Ovary (tissue), 9 donors: ENCODE measurements around the gene NFATC3. TPM values are rescaled to one million over a fixed set of nuclear protein-coding genes. Genes with fewer than 3 reads are reported as not detected.

ENCODE experiments used
- DNase-seq, 5 donors: peaks; one replicate each; pipeline ENCODE4 v3.0.0-alpha.2; 2019 to 2020
- H3K27ac ChIP-seq, 2 donors: fragments of 200-600 bp; one replicate each; pipeline versions ENCODE4 v1.5.1 to v1.8.0; 2019 to 2022
- H3K27me3 ChIP-seq: fragments of 200-600 bp; one replicate; pipeline ENCODE4 v1.8.0; 2022
- H3K36me3 ChIP-seq: fragments of 200-600 bp; sonication (generic); one replicate; pipeline ENCODE4 v1.5.1; 2019
- H3K4me1 ChIP-seq: one replicate; pipeline ENCODE4 v1.8.1; 2013; ENCODE audit warnings: mild to moderate bottlenecking, moderate library complexity; ENCODE audit not compliant: insufficient read depth
- H3K4me3 ChIP-seq: fragments of 200-600 bp; sonication (generic); one replicate; pipeline ENCODE4 v1.5.1; 2017
- H3K9me3 ChIP-seq, 2 donors: fragments of 200-600 bp in 1 of 2; sonication (generic) in 1 of 2; one replicate each; pipeline versions ENCODE4 v1.5.1 to v1.8.1; 2013 to 2019; ENCODE audit warnings: mild to moderate bottlenecking in 1 of 2, moderate library complexity in 1 of 2
- CTCF ChIP-seq, 3 donors: fragments of 450-650 bp in 2 of 3; fragments of 200-600 bp in 1 of 3; IDR thresholded peaks; one replicate each; pipeline versions ENCODE4 v1.5.1 to v1.8.0; 2016 to 2022; ENCODE audit warnings: antibody characterized with exemption in 3 of 3, mild to moderate bottlenecking in 1 of 3
- EP300 ChIP-seq: sonication (generic); formaldehyde crosslinking; IDR thresholded peaks from one replicate; pipeline ENCODE4 v1.6.1; 2017; ENCODE audit warnings: antibody characterized with exemption
- POLR2A ChIP-seq: fragments of 450-650 bp; IDR thresholded peaks from one replicate; pipeline ENCODE4 v1.6.1; 2017; ENCODE audit warnings: antibody characterized with exemption, mild to moderate bottlenecking, moderate library complexity
- WGBS, 3 donors: extraction: QIAGEN DNeasy Blood & Tissue Kit in 1 of 3; methylation state at CpG; one replicate each; pipeline versions ENCODE4 v1.1.5 to v1.1.7; 2013 to 2017; 5-methylcytosine and 5-hydroxymethylcytosine counted together
- intact Hi-C, 4 donors: fragments of 100-400 bp; cut with DNase I; formaldehyde crosslinking; loops; one replicate each; pipeline versions ENCODE4 v1.11.0 to v1.15.1; 2022 to 2023
- polyA plus RNA-seq, 2 donors: library from polyadenylated mRNA; stranded (reverse); fragments of 200-250 nt in 1 of 2; fragments of 350-450 nt in 1 of 2; fragmentation: Illumina TruSeq in 1 of 2; extraction: RNeasy Lipid Tissue Mini Kit (QIAGEN cat#74804) in 1 of 2; gene quantifications; one replicate each; pipeline ENCODE4 v1.2.3, GENCODE V29; 2013 to 2014
- total RNA-seq, 7 donors: library from RNA; depleted of rRNA in 2 of 7; stranded (reverse); fragments of >200 nt in 2 of 7; fragmentation: NEBNext Ultra II Directional in 3 of 7; extraction: Animal tissue kit (Norgen Biotek cat#: 25700) in 3 of 7; gene quantifications; one replicate each; pipeline versions ENCODE4 v1.1.0 to v1.2.4, GENCODE V29; 2016 to 2023
- donor health status: DM: no; HTN: no; CAD: no; lungs with moderate emphysema.
- donor health status: DM: no; HTN: no; CAD: no.
- donor health status: Bipolar disorder and iron deficiency.
- donor health status: DM: yes; HTN: yes; CAD: no.
- donor health status: DM: no; HTN: no; CAD: no.
- donor health status: DM: yes; HTN: yes; CAD: no.

Gene NFATC3
- total and polyA plus RNA-seq, 9 donors = 12.5 to 77.1 (median 43.6) TPM

DNA sequence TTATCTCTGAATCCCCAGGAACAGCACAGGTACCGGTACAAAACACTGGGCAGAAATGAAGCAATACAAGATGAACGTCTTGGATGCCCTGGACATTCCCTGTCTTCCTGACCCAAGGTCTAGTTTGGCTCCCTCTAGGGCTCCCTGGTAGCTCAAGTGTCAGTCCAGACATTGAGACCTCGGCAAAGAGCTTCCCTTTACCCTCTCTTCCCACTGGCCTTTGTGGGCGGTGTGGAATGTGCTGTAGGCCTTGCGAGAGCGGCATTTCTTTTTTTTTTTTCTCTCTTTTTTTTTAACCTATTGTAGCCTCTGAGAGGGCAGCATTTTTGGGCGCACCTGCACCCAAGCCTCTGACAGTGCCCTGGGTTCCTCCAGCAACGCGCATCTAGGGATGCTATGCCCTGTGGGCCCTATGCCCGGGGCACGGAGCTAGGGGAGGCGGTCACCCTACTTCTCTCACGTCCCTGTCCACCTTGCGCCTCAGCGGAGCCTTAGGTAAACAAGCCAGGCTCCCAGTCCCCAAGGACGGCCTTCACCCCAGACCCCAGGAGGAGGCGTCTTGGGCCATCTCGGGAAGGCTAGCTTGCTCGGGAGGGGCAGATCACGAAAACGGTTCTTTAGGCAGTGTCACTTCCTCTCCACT is 1.2 kb upstream of the NFATC3 start:
- Histone ChIP-seq H3K27me3 (no peaks in the 10 kb centered on the region), H3K9me3 (no peaks in the 10 kb centered on the region), H3K4me1 (peaks cover 13% of the 10 kb centered on the region), H3K36me3 (no peaks in the 10 kb centered on the region), H3K27ac (peak overlapping the region; percentile 88 to 97), H3K4me3 (peak overlapping the region; percentile 66)
- peak in 4 of 5 donors; percentile 39 to 62 (median 61) for DNase-seq
- intact Hi-C loops = loop anchor here in 1 of 4 donors (10.0 kb wide), 1 partner anchor 151 kb away; the partner anchor contains the start of gene ESRP2
- TF ChIP-seq CTCF (IDR thresholded peaks at IDR 0.05) (no peak), EP300 (no peak)
- WGBS, 3 donors = 31 to 33% (median 31%) methylated on average over 21 of the region's 21 CpGs

GRCh38 chr16:68084504-68085258 is 489 bp upstream of the NFATC3 start:
- no peaks in the 10 kb centered on the region for H3K36me3 ChIP-seq
- peaks cover 10% of the 10 kb centered on the region for H3K4me1 ChIP-seq
- intact Hi-C loops = loop anchor here in 1 of 4 donors (10.0 kb wide), 1 partner anchor 150 kb away; the partner anchor contains the start of gene ESRP2
- peak; percentile 82 to 87 (median 84) for DNase-seq
- H3K27me3 ChIP-seq = no peaks in the 10 kb centered on the region
- peak in 2 of 3 donors; percentile 34 to 43 for TF ChIP-seq CTCF (IDR thresholded peaks at IDR 0.05)
- no peak for TF ChIP-seq EP300
- TF ChIP-seq POLR2A = peak; percentile 44
- H3K4me3 ChIP-seq = peak overlapping the region; percentile 66
- peak overlapping the region; percentile 88 to 97 for H3K27ac ChIP-seq
- 2 to 3% (median 2%) methylated on average over 36 to 44 of the region's 45 CpGs for WGBS, 3 donors
- no peaks in the 10 kb centered on the region for H3K9me3 ChIP-seq

DNA sequence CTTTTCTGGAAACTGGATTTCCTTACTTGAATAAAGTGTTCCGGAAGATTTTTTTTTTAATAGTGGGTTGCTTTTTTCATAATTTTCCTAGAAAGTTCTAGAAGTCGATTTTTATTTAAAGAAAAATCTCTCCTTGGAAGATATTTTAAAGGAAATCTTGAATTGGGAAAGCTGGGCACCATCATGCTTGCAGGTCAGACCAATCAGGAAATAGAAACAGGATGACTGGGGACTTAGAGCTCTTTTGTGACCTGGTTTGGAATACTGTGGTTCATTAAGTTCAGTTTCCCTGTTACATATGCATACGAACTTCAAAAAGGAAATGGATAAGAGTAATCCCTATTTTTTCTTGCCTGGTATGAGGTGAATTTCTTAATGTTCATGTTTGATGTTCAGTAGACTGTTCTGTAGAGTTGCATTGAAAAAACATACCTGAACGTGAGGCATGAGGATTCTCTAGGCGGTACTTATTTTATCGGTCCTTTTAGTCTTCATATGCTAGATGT is 1.2 kb downstream of the NFATC3 start:
- H3K4me1 ChIP-seq = peaks cover 4% of the 10 kb centered on the region

More for the DNA sequence above, 1.2 kb downstream of the NFATC3 start:
- no peak for DNase-seq
- intact Hi-C loops = loop anchor here in 1 of 4 donors (10.0 kb wide), 1 partner anchor 148 kb away; the partner anchor contains the start of gene ESRP2
- H3K27ac ChIP-seq = peak overlapping the region in 1 of 2 donors; percentile 91
- WGBS, 3 donors = 1 to 2% (median 2%) methylated on average over 6 of the region's 6 CpGs
- H3K4me3 ChIP-seq = peak overlapping the region; percentile 72
- H3K27me3 ChIP-seq = no peaks in the 10 kb centered on the region
- TF ChIP-seq POLR2A (no peak), EP300 (no peak), CTCF (IDR thresholded peaks at IDR 0.05) (no peak)
- no peaks in the 10 kb centered on the region for H3K9me3 ChIP-seq
- no peaks in the 10 kb centered on the region for H3K36me3 ChIP-seq
